Stimulated activated CD8-positive, alpha-beta memory T cell treated with anti-CD3 and anti-CD28 coated beads, Interleukin-15, amount 100 ng/mL, for 24 hours (primary cell): ENCODE data around the gene ZNF609.

Experiments
- DNase-seq: peaks from one replicate; pipeline ENCODE4 v3.0.0-alpha.2; 2020; ENCODE audit warnings: low read depth

ZNF609 gene

GRCh38 chr15:64460206-64460723, at the start of gene ZNF609:
TSS of gene ZNF609 (plus strand) at chr15:64460578. CDS start at chr15:64499420, 38,842 bp downstream.
- DNase-seq = peak; percentile 80

GRCh38 chr15:64412216-64412615, 48.2 kb upstream of the ZNF609 start:
- DNase-seq = no peak

- DNase-seq = no peak
Observed at GRCh38 chr15:64422697-64423096, 37.7 kb upstream of the ZNF609 start.

GRCh38 chr15:64423970-64424369, 36.4 kb upstream of the ZNF609 start:
- no peak for DNase-seq

- no peak for DNase-seq
Observed at GRCh38 chr15:64425221-64425620, 35.2 kb upstream of the ZNF609 start.

- DNase-seq = no peak
Observed at GRCh38 chr15:64426845-64427465, 33.4 kb upstream of the ZNF609 start.

GRCh38 chr15:64429448-64429847, 30.9 kb upstream of the ZNF609 start:
- DNase-seq = no peak

- DNase-seq = no peak
Observed at GRCh38 chr15:64430000-64430735, 30.2 kb upstream of the ZNF609 start.

- DNase-seq = no peak
Observed at GRCh38 chr15:64437982-64438381, 22.4 kb upstream of the ZNF609 start.

- no peak for DNase-seq
Observed at GRCh38 chr15:64438653-64439447, 21.5 kb upstream of the ZNF609 start.

- no peak for DNase-seq
Observed at GRCh38 chr15:64441852-64442251, 18.5 kb upstream of the ZNF609 start.

GRCh38 chr15:64443016-64443415, 17.4 kb upstream of the ZNF609 start:
- no peak for DNase-seq

- DNase-seq = no peak
Observed at GRCh38 chr15:64443747-64444621, 16.4 kb upstream of the ZNF609 start.

GRCh38 chr15:64444836-64445235, 15.5 kb upstream of the ZNF609 start:
- DNase-seq = no peak

GRCh38 chr15:64447536-64448315, 12.7 kb upstream of the ZNF609 start:
- no peak for DNase-seq

- DNase-seq = no peak
Observed at GRCh38 chr15:64452988-64453688, 7.2 kb upstream of the ZNF609 start.

GRCh38 chr15:64453689-64454037, 6.7 kb upstream of the ZNF609 start:
- no peak for DNase-seq

GRCh38 chr15:64454282-64454681, 6.1 kb upstream of the ZNF609 start:
- DNase-seq = no peak

- DNase-seq = no peak
Observed at GRCh38 chr15:64455961-64456371, 4.4 kb upstream of the ZNF609 start.

GRCh38 chr15:64456634-64457108, 3.7 kb upstream of the ZNF609 start:
- DNase-seq = no peak
